Activated CD4-positive, alpha-beta T cell treated with anti-CD3 and anti-CD28 coated beads, Interleukin-2, amount 50 U/mL, for 1 hour (primary cell): ENCODE results near the gene TMEM200C.
"Not testable (repeated sequence)": the region's sequence is repeated elsewhere in the genome, so short reads cannot be mapped to it uniquely, and the experiment has no call there.

Experiments
- DNase-seq: peaks from one replicate; pipeline ENCODE4 v3.0.0-alpha.2; 2020

TMEM200C gene

DNA sequence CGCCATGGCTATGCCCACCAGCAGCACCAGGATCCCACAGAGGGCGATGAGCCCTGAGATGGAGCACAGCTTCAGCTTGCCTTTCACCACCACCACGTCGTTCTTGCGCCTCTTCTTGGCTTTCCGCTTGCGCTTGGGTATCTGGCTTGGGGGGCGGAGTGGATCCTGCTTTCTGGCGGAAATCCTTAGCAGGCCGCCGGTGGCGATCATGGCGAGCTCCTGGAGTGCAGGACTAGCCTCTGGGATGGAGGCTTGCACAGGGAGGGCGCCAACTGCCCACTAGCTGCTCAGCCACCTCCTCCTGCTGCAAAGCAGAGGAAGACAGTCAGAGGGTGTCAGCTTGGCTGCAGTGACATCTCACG lies 3.5 kb downstream of the TMEM200C start:
- no peak for DNase-seq

DNA sequence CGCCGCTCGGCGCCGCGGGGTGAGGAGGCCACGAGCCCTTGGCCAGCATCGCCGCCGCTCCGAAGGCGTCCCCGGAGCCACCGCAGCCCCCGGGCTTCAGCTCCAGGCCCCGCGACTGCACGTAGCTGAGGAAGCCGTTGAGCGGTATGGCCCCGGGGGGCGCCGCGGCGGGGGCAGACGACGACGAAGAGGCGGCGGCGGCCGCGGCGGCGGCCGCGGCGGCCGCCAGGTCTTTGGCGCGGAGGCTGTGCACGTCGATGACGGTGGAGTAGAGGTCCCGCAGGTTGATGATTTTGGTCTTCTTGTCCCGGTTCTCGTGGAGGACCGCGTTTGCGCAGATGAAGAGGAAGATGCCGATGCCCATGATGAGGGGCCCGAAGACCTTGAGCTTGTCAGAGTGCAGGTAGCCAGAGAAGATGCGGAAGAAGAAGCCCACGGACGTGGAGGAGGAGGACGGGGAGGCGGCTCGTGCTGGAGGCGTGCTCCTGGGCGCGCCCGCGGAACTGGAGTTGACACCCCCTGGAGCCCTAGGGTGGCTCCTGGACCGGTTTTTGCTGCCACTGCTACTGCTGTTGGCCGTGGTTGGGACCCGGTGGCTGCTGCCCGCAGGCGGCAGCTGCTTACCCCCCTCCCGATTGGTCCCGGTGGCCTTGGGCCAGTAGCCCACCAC lies 4.0 kb downstream of the TMEM200C start:
- no peak for DNase-seq

DNA sequence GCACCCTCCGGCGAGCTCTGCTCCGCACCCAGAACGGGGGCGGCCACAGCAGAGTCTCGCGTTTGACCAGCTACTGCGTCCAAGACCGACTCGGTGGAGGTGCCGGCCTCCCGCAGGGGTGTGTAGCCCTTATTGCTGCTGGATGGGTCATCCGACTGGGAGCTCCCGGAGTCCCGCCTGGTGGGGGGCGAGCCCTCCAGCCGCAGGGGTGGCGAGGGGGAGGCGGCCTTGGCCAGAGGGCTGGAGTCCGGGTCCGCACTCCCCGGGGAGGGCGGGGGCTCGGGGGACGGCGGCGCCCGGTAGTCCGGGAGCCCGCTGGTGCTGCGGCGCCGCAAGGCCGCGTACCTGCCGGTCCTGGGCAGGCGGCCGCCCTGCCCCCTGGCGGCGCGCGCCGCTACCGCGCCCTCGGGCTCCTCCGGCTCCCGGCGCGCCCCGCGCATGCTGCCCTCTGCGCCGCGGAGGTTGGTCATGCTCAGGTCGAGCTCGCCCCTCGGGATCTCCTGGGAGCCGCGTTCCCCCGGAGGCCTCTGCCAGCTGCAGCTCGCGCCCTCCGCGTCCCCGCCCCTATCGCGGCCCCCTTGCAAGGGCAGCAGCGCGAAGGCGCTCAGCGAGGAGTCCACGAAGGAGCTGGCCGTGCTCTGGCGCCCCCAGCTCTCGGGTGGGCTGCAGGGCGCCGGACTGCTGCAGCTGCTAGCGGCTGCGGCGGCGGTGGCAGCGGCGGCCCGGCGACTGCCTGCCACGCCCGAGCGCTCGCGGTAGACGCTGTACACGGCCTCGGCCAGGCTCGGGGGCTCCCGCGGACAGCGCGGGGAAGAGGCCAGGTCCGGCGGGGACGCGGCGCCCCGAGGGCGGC lies 4.8 kb downstream of the TMEM200C start:
- DNase-seq = peak; percentile 13

DNA sequence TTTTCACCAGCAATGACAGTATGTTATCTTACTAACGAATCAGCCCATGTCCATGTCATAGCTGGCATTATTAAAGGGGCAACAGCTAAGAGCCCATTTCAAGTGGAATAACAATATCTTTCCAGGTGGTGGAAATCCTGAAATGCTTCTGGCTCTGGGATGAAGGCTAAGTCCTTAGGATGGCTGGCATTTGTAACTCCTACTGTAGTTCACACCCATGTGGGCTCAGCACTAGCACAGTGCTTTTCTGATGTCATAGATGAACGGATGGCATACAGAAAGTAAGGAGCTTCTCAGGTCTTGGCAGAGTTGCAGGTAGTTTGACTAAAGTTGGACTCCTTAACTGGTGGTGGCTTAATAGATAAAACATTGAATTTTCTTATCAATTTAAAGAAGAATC lies 10.0 kb downstream of the TMEM200C start:
- no peak for DNase-seq

DNA sequence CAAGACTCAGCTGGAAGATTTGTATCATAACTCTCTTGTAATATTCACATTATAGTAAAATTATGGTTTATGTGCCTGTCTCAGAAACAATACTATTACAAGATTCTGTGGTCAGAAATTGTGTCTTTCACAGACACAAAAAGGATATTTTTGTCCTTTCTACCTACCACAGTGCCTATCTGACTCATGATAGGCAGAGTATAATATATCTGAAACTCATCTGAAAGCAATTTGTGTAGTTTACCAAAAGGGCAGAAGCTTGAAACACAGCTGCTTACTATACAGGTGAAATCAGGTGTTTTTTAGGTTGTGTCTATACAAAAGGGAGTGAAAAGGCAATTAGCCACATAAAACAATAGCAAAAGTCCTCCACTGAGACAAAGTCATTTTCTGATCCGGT lies 10.9 kb downstream of the TMEM200C start:
- no peak for DNase-seq

DNA sequence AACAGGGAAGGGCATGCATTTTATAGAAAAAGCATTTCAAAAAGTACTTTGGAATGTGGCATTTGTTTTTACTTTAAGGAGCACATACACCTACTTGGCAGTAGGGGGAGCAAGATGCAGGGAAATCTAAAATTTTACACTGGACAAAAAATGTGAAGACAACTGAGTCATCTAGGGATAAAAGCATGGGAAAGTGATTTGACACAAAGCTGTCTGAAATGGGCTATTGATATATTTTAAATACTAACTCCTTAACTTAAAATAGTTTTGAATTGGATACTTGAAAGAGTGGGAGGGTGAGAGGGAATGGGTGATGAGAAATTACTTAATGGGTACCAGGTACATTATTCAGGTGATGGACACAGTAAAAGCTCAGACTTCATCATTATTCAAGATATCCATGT lies 15.8 kb downstream of the TMEM200C start:
- DNase-seq = no peak

DNA sequence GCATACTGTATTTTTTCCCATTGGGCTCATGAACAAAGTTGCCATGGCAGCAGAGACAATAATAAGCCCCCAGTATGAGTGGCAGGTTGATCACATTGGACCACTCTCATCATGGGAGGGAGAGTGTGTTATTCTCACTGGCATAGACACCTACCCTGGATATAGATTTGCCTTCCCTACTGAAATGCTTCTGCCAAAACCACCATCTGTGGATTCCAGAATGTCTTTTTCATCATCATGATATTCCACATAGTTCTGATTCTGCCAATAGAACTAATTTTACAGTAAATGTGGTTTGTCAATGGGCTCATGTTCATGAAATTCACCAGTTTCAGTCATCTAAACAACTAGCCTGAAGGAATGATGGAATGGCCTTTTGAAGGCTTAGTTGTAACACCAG lies 18.4 kb downstream of the TMEM200C start:
- DNase-seq = no peak

DNA sequence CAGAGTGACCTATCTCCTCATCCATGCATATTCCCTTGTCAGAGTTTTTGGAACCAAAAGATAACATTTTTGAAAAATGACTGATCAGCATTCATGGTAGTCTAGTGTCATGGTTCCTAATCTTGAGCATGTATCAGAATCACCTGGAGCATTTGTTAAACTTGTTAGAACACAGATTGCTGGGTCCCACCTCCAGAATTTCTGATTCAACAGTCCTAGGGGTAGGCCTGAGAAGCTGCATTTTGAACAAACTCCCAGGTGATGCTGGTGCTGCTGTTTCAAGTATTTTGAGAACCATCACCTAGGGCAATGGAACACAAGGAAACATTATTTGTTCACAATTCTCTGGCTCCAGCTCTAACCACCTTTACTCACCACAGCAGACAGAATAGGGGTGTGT lies 21.0 kb downstream of the TMEM200C start:
- DNase-seq = no peak

DNA sequence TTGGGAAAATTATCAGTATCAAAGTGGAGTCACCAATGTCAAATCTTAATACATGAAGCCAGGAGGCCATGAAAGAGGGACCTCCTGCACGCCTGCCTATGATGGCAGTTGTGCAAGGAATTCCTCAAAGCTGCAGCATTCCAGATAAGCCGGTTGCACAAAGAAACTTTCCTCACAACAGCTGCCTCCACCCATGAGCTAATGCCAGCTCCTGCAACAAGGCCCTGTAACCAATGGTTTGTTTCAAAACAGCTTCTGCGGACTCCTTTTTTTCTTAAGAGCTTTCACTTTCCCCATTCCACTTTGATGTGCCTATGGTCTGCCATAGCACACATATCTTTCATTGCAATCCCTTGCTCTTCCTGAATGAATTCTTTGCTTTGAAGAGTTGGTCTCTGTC lies 22.4 kb downstream of the TMEM200C start:
- no peak for DNase-seq

DNA sequence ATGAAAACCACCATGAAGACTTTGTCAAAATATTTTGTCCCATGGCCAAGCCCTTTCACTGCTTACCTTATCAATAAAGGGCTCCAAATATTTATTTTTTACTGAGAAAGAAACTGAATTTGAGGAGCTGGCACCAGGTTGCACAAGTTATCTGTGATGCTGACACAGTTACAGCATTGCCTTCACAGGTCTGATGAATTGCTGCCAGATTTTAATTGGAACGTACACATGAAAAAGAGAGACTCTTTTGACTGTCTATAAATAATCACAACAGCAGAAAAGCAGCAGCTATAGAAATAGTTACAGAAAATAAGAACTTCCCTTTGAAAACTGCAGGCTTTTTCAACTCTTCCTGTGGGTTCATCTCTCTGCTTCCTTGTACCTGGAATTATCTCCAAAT lies 23.9 kb downstream of the TMEM200C start:
- DNase-seq = no peak

DNA sequence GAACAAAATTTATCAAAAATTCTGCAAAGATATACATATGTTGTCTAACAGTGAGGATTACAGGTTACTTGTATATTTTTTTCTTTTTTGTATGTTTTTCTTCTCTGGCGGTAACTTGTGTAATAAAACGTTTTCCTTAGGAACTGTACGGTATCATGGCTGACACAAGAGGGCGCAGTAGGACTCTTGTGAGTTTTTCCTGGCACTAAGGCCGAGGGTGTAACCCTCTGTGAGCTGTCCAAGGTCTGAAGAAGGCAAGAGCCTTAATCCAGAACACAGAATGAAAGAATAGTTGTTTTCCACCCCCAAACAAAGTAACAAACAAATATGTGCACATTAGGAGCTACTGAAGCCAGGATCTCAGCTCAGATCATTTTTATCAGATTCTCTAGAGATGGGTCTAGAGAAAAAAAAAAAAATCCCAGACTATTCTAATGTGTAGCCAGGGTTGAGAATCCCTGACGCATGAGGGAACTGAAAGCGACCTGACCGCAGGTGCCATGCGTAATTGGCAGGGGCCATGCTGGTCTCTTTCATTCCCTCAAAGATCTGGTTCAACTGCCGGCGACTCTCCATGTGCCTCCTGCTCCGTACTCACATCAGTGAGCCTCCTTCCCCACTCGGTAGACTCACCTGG lies 27.0 kb downstream of the TMEM200C start:
- DNase-seq = no peak

DNA sequence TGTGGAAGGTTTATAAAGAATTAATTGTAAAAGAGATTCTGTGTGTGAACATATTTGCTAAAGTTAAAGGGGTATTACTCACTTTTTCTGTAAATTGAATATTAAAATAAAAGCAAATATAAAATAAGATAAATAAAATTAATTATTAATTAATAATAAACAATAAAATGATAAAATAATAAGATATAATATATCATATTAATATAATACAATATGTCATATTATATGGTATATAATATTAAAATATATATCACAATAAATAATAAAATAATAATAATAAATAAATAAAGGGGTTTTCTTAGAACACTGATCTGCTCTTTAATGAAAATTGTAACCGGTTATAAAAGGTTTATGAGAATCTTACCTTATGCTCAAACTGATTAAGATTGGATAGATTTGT lies 29.8 kb downstream of the TMEM200C start:
- DNase-seq = no peak

DNA sequence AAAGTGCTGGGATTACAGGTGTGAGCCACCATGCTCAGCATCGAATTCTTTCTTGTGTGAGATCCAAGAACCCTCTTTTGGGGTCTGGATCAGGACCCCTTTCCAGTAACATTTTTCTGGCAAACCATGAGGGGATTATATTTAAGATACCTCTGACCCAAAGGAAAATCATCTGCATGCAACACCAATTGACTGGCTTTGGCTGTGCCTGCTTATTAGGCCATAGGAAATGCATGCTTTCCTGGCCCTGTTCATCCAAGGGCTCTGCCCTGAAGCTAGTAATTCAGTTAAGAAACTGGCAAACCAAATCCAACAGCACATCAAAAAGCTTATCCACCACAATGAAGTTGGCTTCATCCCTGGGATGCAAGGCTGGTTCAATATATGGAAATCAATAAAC lies 33.2 kb downstream of the TMEM200C start:
- not testable (repeated sequence) for DNase-seq

DNA sequence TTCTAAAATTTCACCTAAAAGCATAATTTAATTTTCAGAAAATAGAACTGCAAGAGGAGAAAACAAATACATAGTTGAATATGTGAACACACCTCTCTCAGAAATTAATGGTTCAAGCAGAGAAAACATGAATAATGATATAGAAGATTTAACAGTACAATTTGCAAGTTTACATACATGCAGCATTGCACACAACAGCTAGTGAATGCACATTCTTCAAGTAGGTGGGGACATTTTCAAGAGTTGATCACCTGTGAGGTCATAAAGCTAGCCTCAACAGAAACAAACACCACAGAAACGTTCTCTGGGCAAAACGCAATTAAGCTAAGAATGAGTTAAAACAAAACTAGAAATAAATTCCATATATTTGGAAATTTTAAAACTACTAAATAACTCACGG lies 38.1 kb downstream of the TMEM200C start:
- DNase-seq = no peak

DNA sequence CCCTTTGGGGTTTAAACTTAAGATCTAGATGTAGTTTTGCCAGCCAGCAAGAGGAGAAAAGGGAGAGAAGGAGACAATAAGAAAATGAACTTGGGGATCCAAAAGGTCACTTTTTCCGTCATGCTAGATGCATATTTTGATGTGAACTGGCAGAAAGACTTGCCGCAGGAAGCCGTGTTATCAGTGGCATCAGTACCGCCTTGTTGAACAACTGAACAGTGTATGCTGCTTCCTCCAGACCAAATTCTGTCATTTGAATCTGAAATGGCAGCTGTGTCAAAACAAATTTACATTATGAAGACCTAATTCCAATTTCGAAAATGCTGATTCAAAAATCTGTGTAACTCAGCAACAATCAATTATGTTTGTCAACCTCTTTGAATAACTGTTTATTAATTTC lies 42.1 kb downstream of the TMEM200C start:
- no peak for DNase-seq

DNA sequence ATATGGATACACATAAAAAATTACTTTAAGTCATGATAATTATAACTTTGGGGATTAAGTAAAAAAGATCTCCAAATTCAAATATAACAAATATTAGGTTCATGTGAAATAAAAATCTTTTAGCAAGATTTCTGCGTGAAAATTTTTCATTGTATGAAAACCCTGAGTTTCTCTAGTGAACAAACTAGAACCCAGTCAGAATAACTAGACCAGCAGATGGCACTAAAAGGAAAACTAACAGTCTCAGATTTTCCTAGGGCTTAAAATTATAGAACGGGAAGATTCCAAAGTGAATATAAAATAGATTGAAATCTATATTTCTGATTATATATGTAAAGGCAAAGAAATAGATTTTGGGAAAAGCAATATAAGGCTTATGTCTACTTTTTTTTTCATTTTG lies 43.3 kb downstream of the TMEM200C start:
- no peak for DNase-seq

DNA sequence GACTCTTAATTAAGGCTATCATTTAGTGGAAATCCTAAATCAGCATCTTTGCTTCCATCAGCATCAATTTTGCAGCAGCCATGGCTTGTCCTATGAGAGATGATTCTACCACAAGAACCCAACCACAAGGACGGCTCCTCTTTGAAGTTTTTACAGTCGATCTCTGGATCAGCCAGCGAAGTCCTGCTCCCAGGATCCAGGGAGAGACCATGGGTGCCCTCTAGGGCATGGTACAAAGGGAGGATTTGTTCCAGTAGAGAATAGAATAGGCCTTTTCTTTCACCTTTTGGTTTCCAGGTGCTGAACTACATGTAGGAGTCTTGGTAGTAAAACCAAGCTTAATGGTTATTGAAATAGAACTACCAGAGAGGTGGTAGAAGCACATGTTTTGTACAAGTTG lies 52.7 kb downstream of the TMEM200C start:
- no peak for DNase-seq

DNA sequence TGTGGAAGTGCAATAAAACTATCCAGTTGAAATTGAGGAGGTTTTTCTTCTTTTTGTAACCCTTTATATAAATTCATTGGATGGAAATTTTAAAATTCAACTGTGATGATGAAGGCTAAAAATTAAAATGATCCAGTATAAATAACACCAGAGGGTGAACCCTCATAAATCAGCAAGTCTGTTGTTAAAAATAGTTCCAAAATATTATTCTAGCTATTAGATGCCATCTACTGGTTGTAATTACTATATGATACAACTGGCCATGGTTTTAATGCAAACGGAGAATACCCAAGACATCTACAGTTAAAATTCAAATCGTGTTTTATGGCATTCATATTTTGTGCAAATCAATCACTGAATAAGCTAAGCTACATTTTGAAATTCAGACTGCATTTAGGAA lies 53.8 kb downstream of the TMEM200C start:
- no peak for DNase-seq

DNA sequence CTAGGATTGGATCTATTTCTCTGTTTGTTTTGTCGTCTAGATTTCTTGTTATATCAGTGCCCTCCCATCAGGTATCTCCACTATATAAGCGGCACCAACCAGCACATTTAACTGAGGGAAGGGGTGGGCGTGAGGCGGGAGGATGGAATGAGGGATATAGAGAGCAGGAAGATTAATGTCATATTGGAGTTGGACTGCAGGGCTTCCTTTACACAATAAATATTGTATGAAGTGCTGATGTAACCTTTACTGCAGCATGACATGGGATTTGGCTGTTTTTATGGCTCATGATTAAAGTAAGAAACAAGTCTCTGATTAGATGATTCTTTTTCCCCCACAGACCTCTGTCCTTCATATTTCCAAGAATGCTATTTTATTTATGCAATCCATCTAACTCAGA lies 54.8 kb downstream of the TMEM200C start:
- no peak for DNase-seq

DNA sequence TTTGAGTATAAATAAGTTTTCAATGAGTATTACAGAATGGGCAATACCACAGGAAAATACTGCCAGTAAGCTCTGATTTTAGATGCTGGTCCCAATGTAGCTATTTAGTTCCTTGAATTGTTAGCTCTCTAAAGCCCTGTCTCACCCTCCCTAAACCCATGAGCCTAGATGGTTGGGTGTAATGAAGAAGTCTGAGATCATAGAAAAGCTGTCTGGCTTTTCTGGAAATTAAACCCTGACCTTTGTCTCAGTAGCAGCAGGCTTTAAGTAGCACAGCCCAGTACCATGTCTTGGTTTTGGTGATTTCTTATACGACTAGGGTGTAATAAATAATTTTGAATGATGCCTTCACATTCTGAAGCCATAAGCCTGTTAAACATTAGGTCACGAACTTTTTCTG lies 55.3 kb downstream of the TMEM200C start:
- no peak for DNase-seq

DNA sequence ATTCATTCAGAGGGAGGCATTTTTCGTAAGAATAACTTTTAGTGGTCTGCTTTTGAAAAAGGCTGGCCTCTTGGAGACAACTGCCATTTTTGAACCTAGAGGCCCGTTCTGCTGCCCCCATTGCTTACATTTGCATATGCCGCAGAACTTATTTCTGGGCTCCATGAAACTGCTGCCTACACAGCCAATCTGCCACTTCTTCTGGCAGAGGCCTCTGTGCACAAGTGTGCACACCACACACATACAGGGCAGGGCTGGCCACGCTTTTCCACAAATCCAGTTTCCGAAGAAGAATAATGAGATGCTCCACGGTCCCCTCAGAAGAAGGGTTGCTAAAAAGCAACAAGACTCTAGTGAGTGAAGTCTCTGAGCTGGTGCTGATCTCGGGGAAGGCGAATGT lies 56.2 kb downstream of the TMEM200C start:
- no peak for DNase-seq
